Endothelial cell of umbilical vein (primary cell): ENCODE data around the gene ALOX5. TPM values are rescaled to one million over a fixed set of nuclear protein-coding genes. Genes with fewer than 3 reads are reported as not detected.
A peak's percentile ranks its signal among the peaks of the same experiment; 100 is the strongest.

Source experiments
- BruUV-seq: library from RNA; stranded (reverse); fragments of 400-500 nt; replicated peaks from 2 replicates; lab custom pipeline; 2021; lab: Mats Ljungman, UMichigan
- CTCF ChIA-PET: fragments of 300-600, 350-600 bp; sonication (Branson Sonifier 250); formaldehyde crosslinking; loops from one replicate; lab custom pipeline; 2021; ENCODE audit warnings: antibody characterized with exemption, inconsistent platforms; lab: Charles Lee
- POLR2A ChIA-PET: fragments of 300-600, 350-600 bp; sonication (Branson Sonifier 250); formaldehyde crosslinking; loops from one replicate; lab custom pipeline; 2021; ENCODE audit warnings: antibody characterized with exemption, inconsistent platforms; lab: Charles Lee
- DNase-seq: peaks from one replicate; pipeline ENCODE4 v3.0.0-alpha.2; 2011; ENCODE audit warnings: low read depth, low spot score
- FAIRE-seq: peaks from 2 replicates; lab custom pipeline; 2011; peaks lifted over from hg19 to GRCh38; lab: Jason Lieb, UNC
- H2AFZ ChIP-seq: 2 replicates; pipeline ENCODE4 v1.6.0; 2012; ENCODE audit warnings: low read depth, low read length, control low read depth, inconsistent platforms
- H3K27ac ChIP-seq: 2 replicates; pipeline ENCODE4 v1.5.1; 2011; ENCODE audit warnings: low read depth, mild to moderate bottlenecking, control low read depth, low read length, moderate library complexity; ENCODE audit not compliant: insufficient read depth
- H3K27me3 ChIP-seq, 2 experiments: 2 replicates each; pipeline versions ENCODE4 v1.6.0 to v1.6.1; 2011; ENCODE audit warnings: low read length in 2 of 2, mixed read lengths in 1 of 2; ENCODE audit not compliant: control insufficient read depth in 2 of 2, insufficient read depth in 2 of 2
- H3K36me3 ChIP-seq, 2 experiments: 2 replicates in 1 of 2; 3 replicates in 1 of 2; pipeline ENCODE4 v1.5.1; 2011; ENCODE audit warnings: low read length in 2 of 2, mild to moderate bottlenecking in 1 of 2, moderate library complexity in 1 of 2; ENCODE audit not compliant: control insufficient read depth in 2 of 2, insufficient read depth in 2 of 2; ENCODE audit errors: extremely low read depth in 1 of 2
- H3K4me1 ChIP-seq: 3 replicates; pipeline ENCODE4 v1.5.1; 2011; ENCODE audit warnings: mild to moderate bottlenecking, low read length; ENCODE audit not compliant: control insufficient read depth, insufficient read depth; ENCODE audit errors: extremely low read depth
- H3K4me2 ChIP-seq: 2 replicates; pipeline ENCODE4 v1.6.1; 2011; ENCODE audit warnings: low read length, control low read depth, mixed read lengths; ENCODE audit not compliant: insufficient read depth
- H3K4me3 ChIP-seq, 3 experiments: fragments of 200-600 bp in 1 of 3; sonication (generic), shearing (Covaris generic) in 1 of 3; replicated peaks in 1 of 3; 2 replicates each; pipeline ENCODE4 v1.5.1; 2011 to 2016; ENCODE audit warnings: control low read depth in 3 of 3, low read length in 3 of 3, mild to moderate bottlenecking in 2 of 3, inconsistent platforms in 1 of 3, low read depth in 1 of 3, moderate library complexity in 1 of 3; ENCODE audit not compliant: insufficient read depth in 1 of 3
- H3K79me2 ChIP-seq: 2 replicates; pipeline ENCODE4 v1.6.0; 2012; ENCODE audit warnings: low read length, inconsistent platforms; ENCODE audit not compliant: control insufficient read depth, insufficient read depth
- H3K9ac ChIP-seq: replicated peaks from 2 replicates; pipeline ENCODE3; 2011; ENCODE audit warnings: low read length, control low read depth; ENCODE audit not compliant: insufficient read depth; ENCODE audit errors: extremely low read depth
- H3K9me1 ChIP-seq: replicated peaks from 3 replicates; pipeline ENCODE4 v1.6.0; 2011; ENCODE audit warnings: mild to moderate bottlenecking, low read length; ENCODE audit not compliant: control insufficient read depth, insufficient read depth; ENCODE audit errors: extremely low read depth
- H3K9me3 ChIP-seq: replicated peaks from 2 replicates; pipeline ENCODE4 v1.5.1; 2012; ENCODE audit warnings: low read length, inconsistent platforms; ENCODE audit not compliant: control insufficient read depth, insufficient read depth
- H4K20me1 ChIP-seq: replicated peaks from 2 replicates; pipeline ENCODE3; 2011; ENCODE audit warnings: mild to moderate bottlenecking, low read length; ENCODE audit not compliant: control insufficient read depth, insufficient read depth; ENCODE audit errors: extremely low read depth
- FOS ChIP-seq: IDR thresholded peaks from 2 replicates; pipeline ENCODE4 v1.6.1; 2011; ENCODE audit warnings: mild to moderate bottlenecking, low read length, moderate library complexity, borderline replicate concordance; ENCODE audit not compliant: insufficient read depth
- GATA2 ChIP-seq: IDR thresholded peaks from 2 replicates; pipeline ENCODE4 v1.7.0; 2011; ENCODE audit warnings: low read depth, mild to moderate bottlenecking, moderate library complexity, mixed read lengths, low read length; ENCODE audit not compliant: insufficient read length, insufficient read depth
- JUN ChIP-seq: IDR thresholded peaks from 2 replicates; pipeline ENCODE4 v1.6.1; 2011; ENCODE audit warnings: borderline replicate concordance, low read depth; ENCODE audit not compliant: insufficient read length, insufficient read depth
- MYC ChIP-seq: IDR thresholded peaks from one replicate; pipeline ENCODE4 v1.6.1; 2011; ENCODE audit warnings: mild to moderate bottlenecking, low read depth, low read length
- POLR2A ChIP-seq: IDR thresholded peaks from 2 replicates; pipeline ENCODE4 v1.6.1; 2012; ENCODE audit warnings: low read depth, mild to moderate bottlenecking, control low read depth, low read length
- dilution Hi-C: fragments of 300-500 bp; cut with MboI; formaldehyde crosslinking; loops from one replicate; pipeline ENCODE4 v1.15.0; 2019; ENCODE audit warnings: low sequenced_read_pairs; ENCODE audit not compliant: extremely low pct_ligation_motif_present
- intact Hi-C: fragments of 100-400 bp; cut with micrococcal nuclease; formaldehyde crosslinking; loops from one replicate; pipeline ENCODE4 v1.10.0; 2022
- polyA plus RNA-seq, 4 experiments: library from polyadenylated mRNA; depleted of rRNA in 3 of 4; stranded (reverse) in 3 of 4; unstranded in 1 of 4; fragments of >200 nt; gene quantifications; 2 replicates each; pipeline versions ENCODE4 v1.2.1 to v1.2.3, GENCODE V29; 2011 to 2012; ENCODE audit warnings: missing spikeins in 1 of 4
- total RNA-seq: library from RNA; stranded (reverse); gene quantifications from 2 replicates; pipeline ENCODE4 v1.2.3, GENCODE V29; 2021
- TF ChIP-seq, protein P1 (sequence below): IDR thresholded peaks from 2 replicates; pipeline ENCODE4 v1.6.1; 2011; ENCODE audit not compliant: insufficient read depth, insufficient read length

ALOX5 gene
- total and polyA plus RNA-seq, 2 donors (not counting 3 experiments of a cell fraction or from before 2014, with no cell fraction given) = 0.04 TPM; not detected in 1

DNA sequence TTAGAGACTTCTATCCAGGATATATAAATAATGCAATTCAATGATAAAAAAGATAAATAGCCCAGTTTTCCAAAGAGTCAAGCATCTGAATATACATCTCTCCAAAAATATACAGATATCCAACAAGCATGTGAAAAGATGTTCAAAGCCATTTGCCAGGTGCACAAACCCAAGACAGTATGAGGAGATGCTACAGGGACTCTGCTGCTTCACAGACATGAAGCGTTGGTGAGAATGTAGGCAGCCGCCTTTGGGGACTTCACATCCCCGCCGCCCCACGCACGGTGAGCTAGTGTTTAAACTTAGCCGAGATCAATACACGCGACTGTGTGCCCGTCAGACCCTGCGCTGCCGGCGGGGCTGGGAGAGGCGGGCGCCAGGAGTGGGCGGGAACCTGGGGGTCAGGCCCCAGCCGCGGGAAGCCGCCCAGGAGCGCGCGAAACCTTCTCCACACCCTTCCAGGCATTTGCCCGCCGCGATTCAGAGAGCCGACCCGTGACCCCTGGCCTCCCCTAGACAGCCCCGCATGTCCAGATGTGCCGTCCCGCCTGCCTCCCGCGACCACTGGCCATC is 927 bp upstream of the ALOX5 start:
- Histone ChIP-seq H3K9me3 (no peaks in the 10 kb centered on the region), H3K27me3 (peaks cover 26 to 44% of the 10 kb centered on the region in 2 experiments), H3K4me1 (peaks cover 8% of the 10 kb centered on the region), H3K79me2 (no peaks in the 10 kb centered on the region), H3K27ac (no peak overlapping the region), H2AFZ (peak overlapping the region; percentile 65), H4K20me1 (no peaks in the 10 kb centered on the region), H3K9ac (no peak overlapping the region), H3K4me2 (no peak overlapping the region), H3K4me3 (no peak overlapping the region), H3K9me1 (no peaks in the 10 kb centered on the region), H3K36me3 (no peaks in the 10 kb centered on the region)
- no TSS peak for BruUV-seq
- no peak for DNase-seq
- CTCF ChIA-PET = no interaction called here
- intact Hi-C loops = loop anchor here (5.0 kb wide), 2 partner anchors 76 to 366 kb away; no protein-coding TSS in a partner anchor
- TF ChIP-seq MYC = no peak
- no peak for TF ChIP-seq GATA2
- TF ChIP-seq, protein P1, sequence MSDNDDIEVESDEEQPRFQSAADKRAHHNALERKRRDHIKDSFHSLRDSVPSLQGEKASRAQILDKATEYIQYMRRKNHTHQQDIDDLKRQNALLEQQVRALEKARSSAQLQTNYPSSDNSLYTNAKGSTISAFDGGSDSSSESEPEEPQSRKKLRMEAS = no peak
- no peak for TF ChIP-seq POLR2A
- POLR2A ChIA-PET = no interaction called here
- FAIRE-seq = no peak
- dilution Hi-C loops = no loop called here

DNA sequence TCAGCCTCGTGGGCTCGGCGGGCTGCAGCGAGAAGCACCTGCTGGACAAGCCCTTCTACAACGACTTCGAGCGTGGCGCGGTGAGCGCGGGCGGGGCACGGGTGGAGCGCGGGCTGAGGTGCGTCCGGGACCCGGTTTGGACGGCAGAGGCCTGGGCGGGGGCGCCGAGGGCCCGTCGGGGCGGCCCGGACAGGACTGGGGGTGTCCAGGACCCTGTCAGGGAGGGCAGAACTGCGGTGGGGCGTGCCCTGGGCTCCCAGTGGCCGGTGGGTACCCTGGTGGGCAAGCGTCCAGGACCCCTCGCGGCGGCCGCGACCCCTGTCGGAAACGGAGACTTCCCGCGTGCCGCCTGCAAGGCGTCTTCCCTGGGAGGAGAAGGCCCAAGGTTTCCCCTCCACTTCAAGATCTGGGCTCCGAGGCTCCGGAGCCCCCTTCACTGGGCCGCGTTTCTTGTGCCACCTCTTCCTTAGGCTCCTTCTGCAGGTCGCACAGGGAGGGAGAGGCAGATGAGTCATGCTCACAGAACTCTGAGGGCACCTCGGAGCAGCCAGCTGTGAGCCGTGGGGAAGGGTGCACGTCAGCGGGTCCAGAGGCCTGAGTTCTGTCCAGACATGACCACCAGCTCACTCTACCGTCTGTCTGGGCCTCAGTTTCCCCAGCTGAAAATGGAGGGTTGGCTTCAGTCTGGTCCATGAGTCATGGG is 485 bp downstream of the ALOX5 start:
- Histone ChIP-seq H3K4me1 (peaks cover 8% of the 10 kb centered on the region), H3K79me2 (no peaks in the 10 kb centered on the region), H3K4me2 (no peak overlapping the region), H4K20me1 (no peaks in the 10 kb centered on the region), H3K27me3 (peaks cover 26 to 44% of the 10 kb centered on the region in 2 experiments), H3K9me1 (no peaks in the 10 kb centered on the region), H3K27ac (no peak overlapping the region), H2AFZ (peak overlapping the region; percentile 41), H3K4me3 (peak overlapping the region in 1 of 3 experiments; percentile 19), H3K9ac (no peak overlapping the region), H3K9me3 (no peaks in the 10 kb centered on the region), H3K36me3 (no peaks in the 10 kb centered on the region)
- DNase-seq = no peak
- dilution Hi-C loops (no loop called here), intact Hi-C loops (loop anchor here (5.0 kb wide), 2 partner anchors 77 to 367 kb away; no protein-coding TSS in a partner anchor)
- ChIA-PET POLR2A (no interaction called here), CTCF (no interaction called here)
- TF ChIP-seq, protein P1 = no peak
- TF ChIP-seq FOS = no peak
- TF ChIP-seq GATA2 = no peak
- no peak for TF ChIP-seq JUN
- no peak for TF ChIP-seq MYC
- TF ChIP-seq POLR2A = no peak
- BruUV-seq = no TSS peak
- FAIRE-seq = no peak
